Activated B cell treated with CpG ODN at 0.5 μM for 24 hours (primary cell): ENCODE measurements around the gene KCNQ1. TPM values are rescaled to one million over a fixed set of nuclear protein-coding genes. Genes with fewer than 3 reads are reported as not detected.

ENCODE experiments used
- ATAC-seq: fragments of 200-7000 bp; cut with Tn5 transposase; one replicate; pipeline ENCODE4 v1.10.0; 2021; ENCODE audit warnings: low read depth, mild to moderate bottlenecking, moderate library complexity
- CTCF ChIA-PET: fragments of 350-600 bp; sonication (Branson Sonifier 250); formaldehyde crosslinking; loops from one replicate; lab custom pipeline; 2021; ENCODE audit warnings: antibody characterized with exemption; lab: Charles Lee
- POLR2A ChIA-PET: fragments of 350-600 bp; sonication (Branson Sonifier 250); formaldehyde crosslinking; loops from one replicate; lab custom pipeline; 2021; ENCODE audit warnings: antibody characterized with exemption; lab: Charles Lee
- DNase-seq: peaks from one replicate; pipeline ENCODE4 v3.0.0; 2022
- H3K27ac Mint-ChIP-seq: one replicate; pipeline ENCODE4 v1.8.0; 2020; ENCODE audit warnings: mixed read lengths
- H3K27me3 Mint-ChIP-seq: one replicate; pipeline ENCODE4 v1.8.0; 2021; ENCODE audit warnings: mixed read lengths
- H3K36me3 Mint-ChIP-seq: one replicate; pipeline ENCODE4 v1.8.0; 2021; ENCODE audit warnings: low read depth, mixed read lengths
- H3K4me1 Mint-ChIP-seq: one replicate; pipeline ENCODE4 v1.8.0; 2021; ENCODE audit warnings: mixed read lengths
- H3K4me3 Mint-ChIP-seq: one replicate; pipeline ENCODE4 v1.8.0; 2020; ENCODE audit warnings: mild to moderate bottlenecking, mixed read lengths
- H3K9me3 Mint-ChIP-seq: one replicate; pipeline ENCODE4 v1.8.0; 2020; ENCODE audit warnings: mixed read lengths
- CTCF ChIP-seq: fragments of 200-600 bp; IDR thresholded peaks from one replicate; pipeline ENCODE4 v1.8.0; 2022; ENCODE audit warnings: antibody characterized with exemption, mild to moderate bottlenecking
- intact Hi-C: fragments of 100-400 bp; cut with micrococcal nuclease; formaldehyde crosslinking; loops from one replicate; pipeline ENCODE4 v1.15.1; 2024
- total RNA-seq: library from RNA; stranded (reverse); gene quantifications from 2 replicates; pipeline ENCODE4 v1.2.3, GENCODE V29; 2022

The KCNQ1 gene
- total RNA-seq, 1 donor from 2014 or later = 6.5 TPM

- no peaks in the 10 kb centered on the region for H3K36me3 Mint-ChIP-seq
- H3K27ac Mint-ChIP-seq = no peak overlapping the region
- ChIA-PET CTCF (no interaction called here), POLR2A (no interaction called here)
- ATAC-seq (no peak), DNase-seq (no peak)
- H3K27me3 Mint-ChIP-seq = no peaks in the 10 kb centered on the region
- H3K4me1 Mint-ChIP-seq = peaks cover 24% of the 10 kb centered on the region
- intact Hi-C loops = no loop called here
- H3K9me3 Mint-ChIP-seq = no peaks in the 10 kb centered on the region
- H3K4me3 Mint-ChIP-seq = no peak overlapping the region
- no peak for TF ChIP-seq CTCF
Observed at GRCh38 chr11:2557381-2557780, 112.6 kb downstream of the KCNQ1 start.

GRCh38 chr11:2558397-2558796, 113.6 kb downstream of the KCNQ1 start:
- ChIA-PET CTCF (no interaction called here), POLR2A (no interaction called here)
- ATAC-seq = no peak
- Mint-ChIP-seq H3K9me3 (no peaks in the 10 kb centered on the region), H3K27ac (no peak overlapping the region), H3K4me1 (peaks cover 22% of the 10 kb centered on the region), H3K27me3 (no peaks in the 10 kb centered on the region), H3K36me3 (no peaks in the 10 kb centered on the region), H3K4me3 (no peak overlapping the region)
- intact Hi-C loops = no loop called here
- DNase-seq = no peak
- TF ChIP-seq CTCF = no peak

GRCh38 chr11:2558861-2559526, 114.2 kb downstream of the KCNQ1 start:
- H3K36me3 Mint-ChIP-seq = no peaks in the 10 kb centered on the region
- no peak overlapping the region for H3K4me3 Mint-ChIP-seq
- ATAC-seq (no peak), DNase-seq (no peak)
- POLR2A ChIA-PET = no interaction called here
- no peaks in the 10 kb centered on the region for H3K9me3 Mint-ChIP-seq
- intact Hi-C loops = no loop called here
- TF ChIP-seq CTCF = no peak
- no peak overlapping the region for H3K27ac Mint-ChIP-seq
- peaks cover 22% of the 10 kb centered on the region for H3K4me1 Mint-ChIP-seq
- H3K27me3 Mint-ChIP-seq = no peaks in the 10 kb centered on the region
- CTCF ChIA-PET = no interaction called here

DNA sequence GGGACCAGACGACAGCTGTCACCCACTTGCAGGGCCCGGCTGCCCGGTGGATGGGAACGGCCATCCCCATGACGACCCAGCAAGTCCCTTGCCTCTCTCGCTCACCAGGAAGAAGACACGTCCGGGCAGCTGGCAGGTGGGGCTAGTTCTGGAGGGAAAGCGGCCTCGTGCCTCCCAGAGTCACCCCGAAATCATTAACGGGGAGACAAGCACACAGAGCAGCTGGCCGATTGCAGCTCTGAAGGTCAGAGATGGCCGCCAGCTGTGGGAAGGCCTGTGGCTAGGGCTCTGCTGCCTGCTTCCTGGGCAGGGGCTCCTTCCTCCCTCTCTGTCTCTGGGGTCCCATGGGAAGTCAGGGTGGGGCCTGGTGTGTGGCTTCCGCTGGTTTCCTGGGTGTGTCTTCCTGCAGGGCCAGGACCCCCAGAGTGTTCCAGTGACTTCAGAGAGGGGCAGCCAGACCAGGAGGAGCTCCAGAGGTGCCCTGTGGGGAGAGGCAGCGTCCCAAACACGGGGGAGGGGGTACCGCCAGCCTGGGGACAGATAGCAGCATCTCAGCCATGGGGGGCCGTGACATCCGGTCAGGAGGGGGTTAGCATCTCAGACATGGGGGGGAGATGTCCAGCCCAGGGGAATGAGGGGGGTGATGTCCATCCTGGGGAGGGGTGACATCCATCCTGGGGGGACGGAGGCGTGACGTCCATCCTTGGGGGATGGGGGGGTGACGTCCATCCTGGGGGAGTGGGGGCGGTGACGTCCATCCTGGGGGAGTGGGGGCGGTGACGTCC, 114.9 kb downstream of the KCNQ1 start:
- ATAC-seq = no peak
- ChIA-PET POLR2A (no interaction called here), CTCF (no interaction called here)
- Mint-ChIP-seq H3K36me3 (peaks cover 3% of the 10 kb centered on the region), H3K27ac (no peak overlapping the region), H3K4me1 (peaks cover 22% of the 10 kb centered on the region), H3K4me3 (no peak overlapping the region), H3K9me3 (no peaks in the 10 kb centered on the region), H3K27me3 (no peaks in the 10 kb centered on the region)
- intact Hi-C loops = no loop called here
- peak; percentile 14 for DNase-seq
- TF ChIP-seq CTCF = no peak
